Brain microvascular endothelial cell (primary cell): Measurements from ENCODE around the gene TAC3.

ENCODE experiments used
- DNase-seq: peaks from one replicate; pipeline ENCODE4 v3.0.0-alpha.2; 2020
- H3K27ac ChIP-seq: fragments of 250-450 bp; sonication (Bioruptor Pico); 2 replicates; pipeline ENCODE4 v1.5.1; 2020; ENCODE audit warnings: mild to moderate bottlenecking, moderate library complexity
- H3K27me3 ChIP-seq: fragments of 250-450 bp; sonication (Bioruptor Pico); replicated peaks from 2 replicates; pipeline ENCODE4 v1.5.1; 2020; ENCODE audit warnings: mild to moderate bottlenecking
- H3K36me3 ChIP-seq: fragments of 250-450 bp; sonication (Bioruptor Pico); replicated peaks from 2 replicates; pipeline ENCODE4 v1.5.1; 2020; ENCODE audit warnings: mild to moderate bottlenecking
- H3K4me3 ChIP-seq: 2 replicates; pipeline ENCODE4 v1.5.1; 2011; ENCODE audit warnings: low read depth, mild to moderate bottlenecking, control low read depth, low read length, moderate library complexity
- in situ Hi-C: cut with HindIII; loops from 2 replicates; pipeline ENCODE4 v1.10.0; 2017; ENCODE audit warnings: low sequenced_read_pairs, low pct_ligation_motif_present
- TF ChIP-seq, protein P1 (sequence below): IDR thresholded peaks from 2 replicates; pipeline ENCODE4 v1.5.1; 2011; ENCODE audit warnings: low read depth, mild to moderate bottlenecking, moderate library complexity, low read length, control low read depth, inconsistent platforms; ENCODE audit errors: missing control alignments

Gene TAC3

DNA sequence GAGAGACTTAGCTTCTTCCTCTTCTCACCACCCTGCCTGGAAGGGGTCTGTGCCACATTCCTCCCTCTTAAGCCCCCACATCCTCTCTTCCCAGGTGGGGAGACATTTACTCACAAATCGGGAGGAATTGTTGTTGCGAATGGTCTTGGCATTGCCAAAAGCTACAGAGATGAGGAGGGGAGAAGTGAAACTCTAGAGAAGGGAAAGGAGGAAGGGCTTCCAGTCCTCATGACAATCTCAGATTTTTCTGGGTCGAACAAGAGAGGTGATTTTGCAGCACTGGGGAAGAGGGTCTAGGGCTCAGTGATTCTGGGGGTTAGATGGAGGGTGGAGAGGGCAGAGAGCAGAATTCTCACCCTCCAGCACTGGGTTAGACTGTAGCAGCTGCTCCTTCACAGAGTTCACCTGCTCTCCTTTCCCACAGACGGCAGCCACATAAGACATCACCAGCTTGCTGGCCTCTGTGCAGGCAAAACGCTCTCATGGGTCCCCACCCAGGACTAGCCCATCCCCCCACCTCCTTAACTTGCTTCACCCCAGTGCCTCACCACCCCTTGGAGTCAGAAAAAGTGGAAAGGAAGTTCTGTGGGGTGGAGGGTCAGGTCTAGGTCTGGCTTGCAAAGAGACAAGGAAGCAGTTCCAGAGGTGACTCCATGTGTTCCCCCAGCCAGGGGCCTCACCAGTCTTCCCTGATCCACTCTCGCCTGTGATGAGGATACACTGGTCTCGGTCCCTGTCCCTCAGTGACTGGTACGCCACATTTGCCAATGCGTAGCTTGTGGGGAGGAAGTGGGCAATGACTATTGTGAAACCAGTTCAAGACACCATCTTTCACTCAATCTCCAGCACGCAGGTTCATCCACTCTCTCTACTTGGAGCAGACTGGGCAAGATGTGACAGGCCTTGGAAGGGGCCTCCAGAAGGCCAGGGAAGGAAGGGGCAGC is 30.9 kb upstream of the TAC3 start:
- TF ChIP-seq, protein P1, sequence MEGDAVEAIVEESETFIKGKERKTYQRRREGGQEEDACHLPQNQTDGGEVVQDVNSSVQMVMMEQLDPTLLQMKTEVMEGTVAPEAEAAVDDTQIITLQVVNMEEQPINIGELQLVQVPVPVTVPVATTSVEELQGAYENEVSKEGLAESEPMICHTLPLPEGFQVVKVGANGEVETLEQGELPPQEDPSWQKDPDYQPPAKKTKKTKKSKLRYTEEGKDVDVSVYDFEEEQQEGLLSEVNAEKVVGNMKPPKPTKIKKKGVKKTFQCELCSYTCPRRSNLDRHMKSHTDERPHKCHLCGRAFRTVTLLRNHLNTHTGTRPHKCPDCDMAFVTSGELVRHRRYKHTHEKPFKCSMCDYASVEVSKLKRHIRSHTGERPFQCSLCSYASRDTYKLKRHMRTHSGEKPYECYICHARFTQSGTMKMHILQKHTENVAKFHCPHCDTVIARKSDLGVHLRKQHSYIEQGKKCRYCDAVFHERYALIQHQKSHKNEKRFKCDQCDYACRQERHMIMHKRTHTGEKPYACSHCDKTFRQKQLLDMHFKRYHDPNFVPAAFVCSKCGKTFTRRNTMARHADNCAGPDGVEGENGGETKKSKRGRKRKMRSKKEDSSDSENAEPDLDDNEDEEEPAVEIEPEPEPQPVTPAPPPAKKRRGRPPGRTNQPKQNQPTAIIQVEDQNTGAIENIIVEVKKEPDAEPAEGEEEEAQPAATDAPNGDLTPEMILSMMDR = no peak
- Histone ChIP-seq H3K27ac (no peak overlapping the region), H3K36me3 (no peaks in the 10 kb centered on the region), H3K4me3 (no peak overlapping the region), H3K27me3 (no peaks in the 10 kb centered on the region)
- DNase-seq = no peak
- in situ Hi-C loops = no loop called here

DNA sequence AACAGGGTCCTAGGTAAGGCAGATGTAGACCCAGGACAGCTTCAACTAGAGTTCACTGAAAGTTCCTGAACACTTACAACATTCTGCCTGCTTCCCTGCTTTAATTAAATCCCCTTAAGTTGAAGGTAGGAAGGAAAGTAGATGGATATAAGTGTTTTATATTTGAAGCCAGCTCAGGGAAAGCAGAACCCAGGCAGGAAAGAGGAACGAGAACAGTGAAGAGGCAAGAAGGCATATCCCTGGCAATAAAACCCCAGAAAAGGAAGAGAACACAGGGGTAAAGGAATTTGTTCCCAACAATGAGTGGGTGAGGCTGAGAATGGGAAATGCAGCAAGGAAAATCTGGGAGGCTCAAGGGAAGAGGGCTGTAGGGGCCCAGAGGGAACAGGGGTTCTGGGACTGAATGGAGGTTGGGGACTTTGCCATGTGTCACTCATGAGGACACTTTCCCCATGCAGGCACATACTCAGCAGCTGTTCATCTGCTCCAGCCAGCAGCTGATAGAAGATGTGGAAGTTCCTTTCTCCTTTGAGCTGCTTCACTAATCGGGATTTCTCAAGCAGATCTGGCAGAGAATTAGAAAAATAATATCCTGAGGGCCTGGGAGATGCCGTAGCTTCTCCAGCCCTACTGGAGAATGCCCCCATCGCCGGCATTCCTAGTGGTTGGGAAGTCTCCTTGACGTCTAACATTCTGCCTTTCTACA is 29.9 kb upstream of the TAC3 start:
- in situ Hi-C loops = no loop called here
- DNase-seq = no peak
- H3K4me3 ChIP-seq = no peak overlapping the region
- H3K27me3 ChIP-seq = peaks cover 4% of the 10 kb centered on the region
- H3K36me3 ChIP-seq = no peaks in the 10 kb centered on the region
- no peak overlapping the region for H3K27ac ChIP-seq
- TF ChIP-seq, protein P1 = no peak

DNA sequence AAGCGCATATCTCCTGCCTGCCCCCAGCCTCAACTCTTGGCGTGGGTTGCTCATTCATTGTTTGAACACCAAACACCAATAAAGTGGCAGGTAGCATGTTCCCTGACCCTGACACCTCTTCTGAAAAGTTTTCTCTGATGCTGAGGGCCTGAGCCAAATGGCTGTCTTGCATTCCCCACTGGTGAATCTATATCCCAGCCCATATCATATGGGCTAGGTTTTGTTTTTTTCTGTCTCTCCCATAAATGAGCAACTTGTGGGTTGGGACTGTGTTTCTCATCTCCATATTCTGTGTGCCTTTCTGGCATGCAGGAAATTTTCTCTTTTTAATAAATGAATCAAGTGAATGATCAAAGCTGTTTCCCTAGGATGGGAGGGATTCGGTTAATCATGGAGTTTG is 28.6 kb upstream of the TAC3 start:
- in situ Hi-C loops = no loop called here
- H3K36me3 ChIP-seq = no peaks in the 10 kb centered on the region
- H3K27me3 ChIP-seq = peaks cover 4% of the 10 kb centered on the region
- no peak for DNase-seq
- H3K4me3 ChIP-seq = no peak overlapping the region
- H3K27ac ChIP-seq = no peak overlapping the region
- TF ChIP-seq, protein P1 = no peak

DNA sequence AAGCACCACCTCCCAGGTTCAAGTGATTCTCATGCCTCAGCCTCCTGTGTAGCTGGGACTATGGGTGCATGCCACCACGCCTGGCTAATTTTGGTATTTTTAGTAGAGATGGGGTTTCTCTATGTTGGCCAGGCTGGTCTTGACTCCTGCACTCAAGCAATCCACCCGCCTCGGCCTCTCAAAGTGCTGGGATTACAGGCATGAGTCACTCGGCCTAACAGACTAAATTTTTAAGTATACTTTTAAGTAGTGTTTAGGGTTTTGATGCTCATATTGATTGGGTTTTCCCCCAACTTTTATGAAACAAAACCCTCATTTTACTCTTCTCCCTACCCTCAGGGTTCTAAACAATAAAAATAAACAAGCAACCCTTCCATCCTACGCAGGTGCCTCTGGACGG is 28.1 kb upstream of the TAC3 start:
- peaks cover 7% of the 10 kb centered on the region for H3K27me3 ChIP-seq
- DNase-seq = no peak
- H3K36me3 ChIP-seq = no peaks in the 10 kb centered on the region
- no peak overlapping the region for H3K4me3 ChIP-seq
- in situ Hi-C loops = no loop called here
- TF ChIP-seq, protein P1 = no peak
- no peak overlapping the region for H3K27ac ChIP-seq

DNA sequence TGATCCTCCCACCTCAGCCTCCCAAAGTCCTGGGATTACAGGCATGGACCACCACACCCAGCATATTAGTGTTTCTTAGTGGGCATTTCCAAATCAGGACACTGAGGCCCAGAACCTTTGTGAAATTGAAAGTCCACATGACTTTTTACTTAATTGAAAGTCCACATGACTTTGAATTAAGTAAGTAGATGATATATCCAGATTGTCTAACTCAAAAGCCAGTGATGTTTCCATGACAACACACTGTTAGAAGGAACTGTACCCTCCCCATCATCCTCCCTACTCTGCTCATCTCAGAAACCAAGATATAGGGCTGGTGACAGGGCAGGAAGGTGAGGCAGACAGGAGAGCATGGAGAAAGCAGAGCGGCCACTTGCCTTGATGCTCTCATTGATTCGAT is 26.4 kb upstream of the TAC3 start:
- Histone ChIP-seq H3K27me3 (peaks cover 7% of the 10 kb centered on the region), H3K27ac (no peak overlapping the region), H3K4me3 (no peak overlapping the region), H3K36me3 (no peaks in the 10 kb centered on the region)
- DNase-seq = no peak
- TF ChIP-seq, protein P1 = no peak
- in situ Hi-C loops = no loop called here
